Adrenal gland (tissue), 5 donors: ENCODE measurements around the gene SHH.

Experiments used
- CTCF ChIP-seq, 6 experiments: fragments of 450-650 bp in 4 of 6; fragments of 200-600 bp in 2 of 6; sonication (generic) in 1 of 6; IDR thresholded peaks; 1 replicate in 5 of 6; 2 replicates in 1 of 6; pipeline versions ENCODE4 v1.5.1 to v1.8.0; 2016 to 2021; ENCODE audit warnings: antibody characterized with exemption in 6 of 6, mild to moderate bottlenecking in 2 of 6, moderate library complexity in 1 of 6
- POLR2A ChIP-seq, 2 donors: fragments of 450-650 bp; IDR thresholded peaks; one replicate each; pipeline ENCODE4 v1.6.1; 2017; ENCODE audit warnings: antibody characterized with exemption in 2 of 2, mild to moderate bottlenecking in 2 of 2, moderate library complexity in 1 of 2
- donor health status: DM: no; HTN: no; CAD: no.

GRCh38 chr7:155836216-155837125 is 24.2 kb upstream of the SHH start:
- TF ChIP-seq POLR2A (IDR thresholded peaks at IDR 0.05), result no peak
- no peak for TF ChIP-seq CTCF (IDR thresholded peaks at IDR 0.05)
